NCI-H2196 treated with DMSO at 0.1 percent for 48 hours (cell line): Measurements from ENCODE around the gene SRM.
"Not testable (repeated sequence)": the region's sequence is repeated elsewhere in the genome, so short reads cannot be mapped to it uniquely, and the experiment has no call there.

Experiments
- DNase-seq: peaks from one replicate; lab custom pipeline; 2025; ENCODE audit not compliant: unreplicated experiment; lab: John Stamatoyannopoulos, UW

The SRM gene

GRCh38 chr1:11065796-11066195 is 6.0 kb upstream of the SRM start:
- no peak for DNase-seq

GRCh38 chr1:11064942-11065341 is 5.1 kb upstream of the SRM start:
- DNase-seq = no peak

- DNase-seq = not testable (repeated sequence)
Observed at GRCh38 chr1:11063937-11064537, 4.2 kb upstream of the SRM start.

- DNase-seq = peak; percentile 52
Observed at GRCh38 chr1:11062965-11063401, 3.2 kb upstream of the SRM start.

GRCh38 chr1:11061652-11062365 is 2.0 kb upstream of the SRM start:
- no peak for DNase-seq

- DNase-seq = no peak
Observed at GRCh38 chr1:11059155-11059967, 457 bp downstream of the SRM start.

- DNase-seq = peak; percentile 15
Observed at GRCh38 chr1:11058595-11059154, 1.1 kb downstream of the SRM start.

GRCh38 chr1:11058026-11058425 is 1.8 kb downstream of the SRM start:
- DNase-seq = no peak

GRCh38 chr1:11057477-11057876 is 2.3 kb downstream of the SRM start:
- no peak for DNase-seq

- no peak for DNase-seq
Observed at GRCh38 chr1:11056504-11056903, 3.3 kb downstream of the SRM start.

GRCh38 chr1:11055676-11056075 is 4.1 kb downstream of the SRM start:
- DNase-seq = no peak

- no peak for DNase-seq
Observed at GRCh38 chr1:11054666-11055065, 5.2 kb downstream of the SRM start.

- DNase-seq = no peak
Observed at GRCh38 chr1:11054181-11054580, 5.6 kb downstream of the SRM start.

GRCh38 chr1:11053758-11054137 is 6.1 kb downstream of the SRM start:
- no peak for DNase-seq

GRCh38 chr1:11052839-11053757 is 6.7 kb downstream of the SRM start:
- DNase-seq = no peak

GRCh38 chr1:11051781-11052511 is 7.9 kb downstream of the SRM start:
- no peak for DNase-seq

- not testable (repeated sequence) for DNase-seq
Observed at GRCh38 chr1:11051121-11051520, 8.7 kb downstream of the SRM start.

- DNase-seq = no peak
Observed at GRCh38 chr1:11046625-11047365, 13.0 kb downstream of the SRM start, which contains the start of gene MASP2. Gene MASP2, minus strand, starts transcription at chr1:11047239. Its CDS starts 32 bp downstream, at chr1:11047207.

GRCh38 chr1:11046270-11046566 is 13.6 kb downstream of the SRM start:
- DNase-seq = no peak
